Activated CD8-positive, alpha-beta memory T cell treated with anti-CD3 and anti-CD28 coated beads for 4 hours (primary cell): ENCODE measurements around the gene MFSD6.
"Not testable (repeated sequence)": the region's sequence is repeated elsewhere in the genome, so short reads cannot be mapped to it uniquely, and the experiment has no call there.

ENCODE experiments used
- DNase-seq, 2 donors: peaks; one replicate each; pipeline ENCODE4 v3.0.0-alpha.2; 2020; ENCODE audit warnings: low read depth in 2 of 2

Gene MFSD6

GRCh38 chr2:190466819-190467446 lies 58.8 kb downstream of the MFSD6 start:
- DNase-seq, result no peak

- no peak for DNase-seq
Observed at GRCh38 chr2:190467575-190468083, 59.5 kb downstream of the MFSD6 start.

GRCh38 chr2:190468354-190468753 lies 60.2 kb downstream of the MFSD6 start:
- not testable (repeated sequence) for DNase-seq

GRCh38 chr2:190468814-190469569 lies 60.8 kb downstream of the MFSD6 start:
- no peak for DNase-seq

GRCh38 chr2:190469771-190470170 lies 61.6 kb downstream of the MFSD6 start:
- DNase-seq, result no peak

GRCh38 chr2:190470256-190470826 lies 62.2 kb downstream of the MFSD6 start:
- no peak for DNase-seq

- no peak for DNase-seq
Observed at GRCh38 chr2:190477661-190478454, 69.7 kb downstream of the MFSD6 start.

- no peak for DNase-seq
Observed at GRCh38 chr2:190478572-190479195, 70.5 kb downstream of the MFSD6 start.

GRCh38 chr2:190481339-190481738 lies 73.2 kb downstream of the MFSD6 start:
- no peak for DNase-seq

- DNase-seq, result no peak
Observed at GRCh38 chr2:190482451-190482850, 74.3 kb downstream of the MFSD6 start.

- no peak for DNase-seq
Observed at GRCh38 chr2:190486037-190486623, 78.0 kb downstream of the MFSD6 start.

GRCh38 chr2:190488516-190489233 lies 80.5 kb downstream of the MFSD6 start:
- no peak for DNase-seq

- no peak for DNase-seq
Observed at GRCh38 chr2:190489475-190489874, 81.3 kb downstream of the MFSD6 start.

GRCh38 chr2:190490502-190490901 lies 82.3 kb downstream of the MFSD6 start:
- DNase-seq, result no peak

- no peak for DNase-seq
Observed at GRCh38 chr2:190493095-190493494, 84.9 kb downstream of the MFSD6 start.

- DNase-seq, result not testable (repeated sequence)
Observed at GRCh38 chr2:190494600-190495227, 86.6 kb downstream of the MFSD6 start.

- no peak for DNase-seq
Observed at GRCh38 chr2:190497428-190497827, 89.3 kb downstream of the MFSD6 start.

- no peak for DNase-seq
Observed at GRCh38 chr2:190499273-190499672, 91.1 kb downstream of the MFSD6 start.

GRCh38 chr2:190500054-190500502 lies 91.9 kb downstream of the MFSD6 start:
- DNase-seq, result no peak

GRCh38 chr2:190501231-190501630 lies 93.1 kb downstream of the MFSD6 start:
- no peak for DNase-seq
